ENCODE measurements around the gene NDUFS2. TPM values are rescaled to one million over a fixed set of nuclear protein-coding genes. Genes with fewer than 3 reads are reported as not detected.

Gene NDUFS2
- total RNA-seq, 1 donor = 65.4 TPM

DNA sequence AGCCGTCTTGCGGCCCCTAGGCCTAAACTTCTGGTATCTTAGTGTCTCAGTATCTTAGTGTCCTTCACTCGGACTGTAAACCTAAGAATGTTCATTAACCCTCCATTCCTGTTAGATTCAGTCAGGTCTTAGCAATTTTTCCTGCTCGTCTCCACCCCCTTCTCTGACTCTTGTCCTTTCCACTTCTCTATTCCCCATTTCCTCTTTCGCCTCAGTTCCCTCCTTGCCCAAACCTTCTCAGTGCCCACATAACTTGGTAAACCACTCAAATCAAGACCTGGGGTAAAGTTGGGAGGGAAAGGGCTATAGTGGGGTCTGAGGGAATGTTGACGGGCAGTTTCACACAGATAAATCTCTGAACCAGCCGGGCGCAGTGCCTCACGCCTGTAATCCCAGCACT, 12.2 kb downstream of the NDUFS2 start:
- no peak for DNase-seq (ENCODE audit: low read depth)
- TF ChIP-seq CTCF (IDR thresholded peaks at IDR 0.05; ENCODE audit: insufficient read depth, low read length) = no peak
- no peak overlapping the region for H3K4me3 ChIP-seq (ENCODE audit: low read depth, low read length)

- DNase-seq (ENCODE audit: low read depth) = no peak
- H3K4me3 ChIP-seq (ENCODE audit: low read depth, low read length) = no peak within 1 kb of the TSS
- no peak for TF ChIP-seq CTCF (IDR thresholded peaks at IDR 0.05; ENCODE audit: insufficient read depth, low read length)
Observed at GRCh38 chr1:161215076-161215475, 12.9 kb downstream of the NDUFS2 start, which contains the start of gene FCER1G. TSS of gene FCER1G (plus strand) at chr1:161215295. CDS start at chr1:161215322, 27 bp downstream.

- no peak for TF ChIP-seq CTCF (IDR thresholded peaks at IDR 0.05; ENCODE audit: insufficient read depth, low read length)
- no peak overlapping the region for H3K4me3 ChIP-seq (ENCODE audit: low read depth, low read length)
- peak; percentile 71 for DNase-seq (ENCODE audit: low read depth)
Observed at GRCh38 chr1:161216945-161217712, 15.0 kb downstream of the NDUFS2 start.

DNA sequence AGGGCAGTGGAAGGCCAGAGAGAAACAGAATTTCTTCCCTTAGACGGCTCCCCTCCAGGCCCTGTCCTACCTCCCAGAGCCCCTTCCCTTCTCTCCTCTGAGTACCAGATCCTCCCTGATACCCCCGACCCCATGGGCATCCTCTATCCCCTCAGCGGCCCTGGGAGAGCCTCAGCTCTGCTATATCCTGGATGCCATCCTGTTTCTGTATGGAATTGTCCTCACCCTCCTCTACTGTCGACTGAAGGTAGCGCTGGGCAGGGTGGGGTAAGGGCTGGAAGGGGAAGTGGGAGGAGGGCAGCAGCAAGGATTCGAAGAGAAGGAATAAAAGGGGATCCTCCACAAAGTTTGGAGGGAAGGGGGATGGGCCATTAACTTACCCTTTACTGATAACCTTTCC, 15.7 kb downstream of the NDUFS2 start:
- TF ChIP-seq CTCF (IDR thresholded peaks at IDR 0.05; ENCODE audit: insufficient read depth, low read length) = no peak
- DNase-seq (ENCODE audit: low read depth) = no peak

DNA sequence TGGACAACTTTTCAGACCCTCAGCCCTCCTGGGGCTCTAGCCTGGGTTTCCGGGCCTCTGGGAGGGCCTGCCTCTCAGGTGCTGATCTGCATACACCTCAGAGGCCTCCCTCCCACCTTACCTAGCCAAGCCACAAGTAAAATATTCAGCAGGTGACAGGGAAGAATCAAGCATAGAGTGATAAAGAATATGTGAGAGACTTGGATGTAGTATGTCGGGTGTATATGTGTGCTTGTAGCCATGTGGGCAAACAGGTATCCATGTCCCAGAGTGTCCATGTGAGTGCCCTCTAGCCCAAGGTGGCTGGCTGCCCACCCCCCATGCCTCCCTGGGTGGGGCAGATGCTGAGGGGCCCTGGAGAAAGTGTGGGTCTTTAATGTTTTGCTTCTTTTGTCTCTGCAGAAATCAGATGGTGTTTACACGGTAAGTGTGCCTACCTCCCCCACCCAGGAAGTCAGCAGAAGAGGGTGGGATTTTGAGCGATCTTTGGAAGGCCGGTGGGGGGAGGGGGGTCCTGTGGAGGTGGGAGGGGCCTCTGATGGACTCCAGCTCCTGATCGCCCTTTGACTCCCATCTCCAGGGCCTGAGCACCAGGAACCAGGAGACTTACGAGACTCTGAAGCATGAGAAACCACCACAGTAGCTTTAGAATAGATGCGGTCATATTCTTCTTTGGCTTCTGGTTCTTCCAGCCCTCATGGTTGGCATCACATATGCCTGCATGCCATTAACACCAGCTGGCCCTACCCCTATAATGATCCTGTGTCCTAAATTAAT, 16.3 kb downstream of the NDUFS2 start:
- no peak overlapping the region for H3K4me3 ChIP-seq (ENCODE audit: low read depth, low read length)
- TF ChIP-seq CTCF (IDR thresholded peaks at IDR 0.05; ENCODE audit: insufficient read depth, low read length) = no peak
- DNase-seq (ENCODE audit: low read depth) = no peak

More for the DNA sequence above, 15.7 kb downstream of the NDUFS2 start:
- no peak overlapping the region for H3K4me3 ChIP-seq (ENCODE audit: low read depth, low read length)

DNA sequence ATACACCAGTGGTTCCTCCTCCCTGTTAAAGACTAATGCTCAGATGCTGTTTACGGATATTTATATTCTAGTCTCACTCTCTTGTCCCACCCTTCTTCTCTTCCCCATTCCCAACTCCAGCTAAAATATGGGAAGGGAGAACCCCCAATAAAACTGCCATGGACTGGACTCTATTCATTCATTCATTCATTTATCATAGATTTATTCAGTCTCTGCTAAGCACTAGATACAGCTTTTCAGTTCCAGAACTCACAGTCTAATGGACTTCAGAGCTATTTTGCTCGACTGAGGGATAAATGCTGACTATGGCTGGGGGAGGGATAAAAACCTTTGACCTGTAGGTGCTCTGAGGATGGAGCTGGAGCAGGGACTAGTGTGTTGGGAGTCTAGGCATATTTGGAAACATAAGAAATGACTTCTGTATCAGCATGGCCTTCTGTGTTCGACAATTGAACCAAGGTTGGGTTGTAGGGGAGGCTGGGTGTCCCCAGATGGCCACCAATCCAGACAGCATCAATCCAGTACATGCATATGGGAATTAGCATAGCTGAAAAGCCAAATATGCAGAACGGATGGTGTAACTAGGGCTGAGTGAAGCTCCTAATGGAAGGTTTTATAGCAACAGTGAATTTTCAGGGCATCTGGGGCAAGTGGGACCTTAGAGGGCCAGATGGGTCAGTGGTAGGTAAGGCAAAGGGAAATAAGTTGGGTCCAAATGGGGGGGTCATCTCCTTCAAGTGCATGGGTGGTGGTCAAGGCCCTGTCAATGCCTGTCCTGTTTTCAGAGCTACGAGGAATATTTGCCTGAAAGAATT, 17.1 kb downstream of the NDUFS2 start:
- TF ChIP-seq CTCF (IDR thresholded peaks at IDR 0.05; ENCODE audit: insufficient read depth, low read length) = no peak
- H3K4me3 ChIP-seq (ENCODE audit: low read depth, low read length) = no peak overlapping the region
- no peak for DNase-seq (ENCODE audit: low read depth)
